GM10847 (cell line): Measurements from ENCODE around the gene TNFRSF14.

Experiments used
- POLR2A ChIP-seq: IDR thresholded peaks from 2 replicates; pipeline ENCODE4 v1.6.1; 2011; ENCODE audit not compliant: insufficient read length; ENCODE audit errors: extremely low read depth

The TNFRSF14 gene

DNA sequence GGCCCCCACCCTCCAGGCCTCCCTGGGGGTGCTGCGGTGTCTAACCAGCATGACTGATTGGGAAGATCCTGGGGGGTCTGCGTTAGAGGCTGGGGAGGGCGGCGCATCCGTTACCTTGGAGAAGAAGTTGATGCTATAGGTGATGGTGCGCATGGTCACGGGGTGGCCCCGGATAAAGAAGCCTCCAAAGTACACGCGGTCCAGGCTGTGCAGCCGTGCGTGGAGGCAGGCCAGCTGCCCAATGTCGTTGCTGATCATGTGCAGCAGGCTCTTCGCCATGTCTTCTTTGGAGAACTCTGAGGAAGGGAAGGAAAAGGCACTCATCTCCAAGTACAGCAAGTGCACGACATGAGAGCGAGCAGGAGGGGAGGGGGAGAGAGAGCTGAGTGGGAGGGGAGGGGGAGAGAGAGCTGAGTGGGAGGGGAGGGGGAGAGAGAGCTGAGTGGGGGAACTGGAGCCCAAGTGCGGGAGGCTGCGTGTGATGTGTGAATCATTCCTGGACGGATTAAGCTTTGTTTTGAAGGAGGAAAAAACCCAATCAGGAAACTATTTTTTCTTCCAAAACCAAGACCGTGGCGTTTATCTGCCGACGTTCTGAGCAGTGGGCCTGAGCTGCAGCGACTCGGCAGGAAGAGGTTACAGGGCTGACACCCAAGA lies 37.0 kb upstream of the TNFRSF14 start:
- no peak for TF ChIP-seq POLR2A

DNA sequence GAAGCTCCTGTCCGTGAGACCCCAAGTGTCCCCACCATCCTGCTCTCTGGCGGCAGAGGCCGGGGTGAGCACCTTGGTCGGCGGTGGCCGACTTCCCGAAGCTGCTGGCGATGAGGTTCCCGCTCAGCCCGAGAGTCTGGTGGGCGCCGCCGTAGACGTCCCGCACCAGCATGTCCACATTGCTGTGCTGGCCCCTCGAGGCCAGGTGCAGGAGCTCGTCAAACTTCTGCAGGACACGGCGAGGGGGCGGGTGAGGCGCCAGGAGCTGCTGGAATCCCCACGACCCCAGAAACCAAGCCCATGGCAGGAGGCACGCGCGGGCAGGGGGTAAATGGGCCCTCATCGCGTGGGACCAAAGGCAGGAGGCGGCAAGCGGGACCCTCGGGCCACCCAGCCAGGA lies 36.4 kb upstream of the TNFRSF14 start:
- TF ChIP-seq POLR2A = no peak

DNA sequence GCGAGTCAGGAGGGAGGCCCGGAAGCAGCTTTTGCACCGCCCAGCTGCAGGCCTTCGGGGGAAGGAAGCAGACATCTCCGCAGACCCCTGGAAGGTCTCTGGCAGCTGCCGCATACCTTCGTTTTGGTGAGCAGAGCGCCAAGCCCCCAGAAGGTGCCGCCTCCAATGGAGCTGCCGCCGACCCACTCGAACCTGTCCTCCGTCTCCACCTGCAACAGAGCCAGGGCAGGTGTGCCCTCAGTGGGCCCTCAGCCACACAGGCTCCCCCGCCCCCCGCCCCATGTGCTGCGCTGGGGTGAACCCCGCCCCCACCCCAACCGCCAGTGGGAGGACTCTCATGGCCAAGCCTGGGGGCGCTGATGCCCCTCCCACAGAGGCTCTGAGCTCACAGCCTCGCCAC lies 36.0 kb upstream of the TNFRSF14 start:
- no peak for TF ChIP-seq POLR2A

DNA sequence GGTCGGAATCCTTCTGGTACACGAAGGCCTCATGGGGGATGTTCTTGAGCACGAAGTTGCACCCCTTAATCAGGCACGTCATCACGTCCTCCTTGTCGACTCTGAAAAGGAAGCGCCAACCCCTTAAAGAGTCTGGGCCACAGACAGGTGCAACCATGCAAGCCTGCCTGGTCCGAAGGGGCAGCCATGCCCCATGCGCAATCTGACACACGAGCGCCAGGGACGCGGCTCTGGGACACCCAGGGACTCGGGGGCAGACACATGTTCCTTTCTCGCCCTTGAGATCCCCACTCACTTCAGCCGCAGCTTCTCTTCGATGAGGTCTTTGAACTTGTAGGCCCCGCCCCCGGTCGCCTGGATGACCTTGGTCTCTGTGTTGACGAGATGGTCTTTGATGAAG lies 35.4 kb upstream of the TNFRSF14 start:
- TF ChIP-seq POLR2A = no peak

DNA sequence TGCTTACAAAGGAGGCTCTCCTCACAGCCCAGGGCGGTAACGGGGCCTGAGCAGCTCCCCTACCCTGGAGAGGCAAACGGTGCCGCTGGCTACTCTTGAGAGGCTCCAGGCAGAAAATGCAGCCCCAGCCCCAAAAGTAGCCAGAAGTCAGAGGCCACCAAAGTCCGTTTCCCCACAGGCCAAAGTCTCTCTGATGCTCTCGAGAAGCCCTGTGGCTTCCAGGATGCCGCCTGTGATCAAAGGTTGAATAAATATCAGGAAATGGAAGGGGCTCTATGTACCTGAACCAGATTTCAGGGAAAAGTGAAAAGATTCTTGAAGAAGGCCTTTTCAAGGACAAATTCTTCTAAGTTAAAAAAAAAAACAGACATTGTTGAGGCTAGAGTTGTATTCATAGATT lies 33.9 kb upstream of the TNFRSF14 start:
- TF ChIP-seq POLR2A = no peak

DNA sequence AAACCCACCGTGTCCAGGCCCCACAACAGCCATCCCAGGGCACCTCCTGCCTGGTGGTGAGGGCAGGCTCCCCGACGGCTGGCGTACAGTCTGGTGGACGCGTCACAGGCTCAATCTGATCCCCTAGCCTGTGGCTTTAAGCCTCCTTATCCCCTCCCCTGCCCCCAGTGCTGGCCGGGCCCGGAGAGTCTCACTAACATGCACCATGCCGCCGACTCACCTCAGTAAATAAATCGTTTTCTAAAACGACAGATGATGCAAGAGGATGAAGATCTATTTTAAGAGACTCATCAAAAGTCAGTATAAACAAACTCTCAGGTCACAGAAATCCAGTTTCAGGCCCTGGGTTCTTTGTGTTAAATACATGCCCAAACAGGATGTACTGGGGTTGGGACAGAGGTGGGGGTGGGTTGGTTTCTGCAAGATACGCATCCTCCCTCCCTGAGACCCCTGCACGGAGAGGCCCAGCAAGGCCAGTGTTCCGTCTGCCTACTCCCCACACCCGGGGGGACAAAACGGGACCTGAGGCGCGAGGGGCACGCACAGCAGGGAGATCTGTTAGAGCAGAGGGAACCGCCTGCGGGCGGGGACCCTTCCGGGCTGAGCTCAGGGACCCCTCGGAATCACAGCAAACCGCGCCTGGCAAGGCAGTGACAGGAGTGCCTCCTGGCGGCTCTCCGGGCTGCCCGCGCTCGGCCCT lies 32.8 kb upstream of the TNFRSF14 start:
- no peak for TF ChIP-seq POLR2A

DNA sequence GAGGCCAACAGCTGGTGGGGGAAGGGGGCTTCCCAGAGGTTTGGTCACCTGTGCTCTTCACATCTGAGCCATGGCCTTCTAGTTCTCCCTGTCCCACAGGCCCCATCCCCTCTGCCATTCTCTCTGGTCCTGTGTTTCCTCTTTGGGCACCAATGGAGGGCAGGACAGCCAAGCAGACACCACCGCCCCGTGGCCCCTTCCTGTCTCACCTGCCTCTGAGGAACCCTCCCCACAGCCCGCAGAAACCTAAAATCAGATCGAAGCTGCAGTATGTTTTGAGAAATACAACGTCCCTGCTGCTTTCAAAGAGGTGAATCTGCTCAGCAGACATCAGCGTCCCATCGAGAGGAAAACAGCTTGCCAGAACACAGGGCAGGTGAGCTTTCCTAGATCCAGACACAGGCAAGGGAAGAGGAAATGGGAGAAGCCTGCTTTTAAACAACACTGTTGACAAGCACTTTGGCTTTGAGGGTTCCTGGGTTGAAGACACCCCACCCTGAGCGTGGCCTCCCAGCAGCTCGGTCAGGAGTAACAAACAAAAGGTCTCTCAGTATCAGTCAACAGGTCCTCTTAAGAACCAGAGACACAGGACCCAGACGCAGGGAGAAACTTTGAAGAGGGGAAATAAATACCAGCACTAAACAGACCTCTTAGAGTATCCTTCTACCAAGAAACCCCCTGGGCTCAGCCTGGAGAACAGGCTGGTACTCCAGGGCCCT lies 32.1 kb upstream of the TNFRSF14 start:
- no peak for TF ChIP-seq POLR2A

DNA sequence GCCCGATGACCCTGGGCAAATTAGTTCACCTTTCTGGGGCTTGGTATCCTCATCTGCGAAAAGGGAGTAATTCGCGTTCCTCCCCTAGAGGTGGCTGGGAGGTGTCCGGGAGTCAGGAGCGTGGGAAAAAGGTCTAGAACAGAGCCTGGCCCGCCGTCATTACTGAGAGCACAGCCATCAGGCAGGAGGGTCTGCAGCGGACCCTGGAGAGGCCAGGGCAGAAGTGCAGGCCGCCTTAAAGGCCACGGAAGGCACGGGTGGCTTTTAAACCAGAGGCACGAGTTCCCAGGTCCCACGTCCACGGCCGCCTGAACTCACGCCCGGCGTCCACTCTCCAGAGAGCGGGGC lies 30.6 kb upstream of the TNFRSF14 start:
- no peak for TF ChIP-seq POLR2A

DNA sequence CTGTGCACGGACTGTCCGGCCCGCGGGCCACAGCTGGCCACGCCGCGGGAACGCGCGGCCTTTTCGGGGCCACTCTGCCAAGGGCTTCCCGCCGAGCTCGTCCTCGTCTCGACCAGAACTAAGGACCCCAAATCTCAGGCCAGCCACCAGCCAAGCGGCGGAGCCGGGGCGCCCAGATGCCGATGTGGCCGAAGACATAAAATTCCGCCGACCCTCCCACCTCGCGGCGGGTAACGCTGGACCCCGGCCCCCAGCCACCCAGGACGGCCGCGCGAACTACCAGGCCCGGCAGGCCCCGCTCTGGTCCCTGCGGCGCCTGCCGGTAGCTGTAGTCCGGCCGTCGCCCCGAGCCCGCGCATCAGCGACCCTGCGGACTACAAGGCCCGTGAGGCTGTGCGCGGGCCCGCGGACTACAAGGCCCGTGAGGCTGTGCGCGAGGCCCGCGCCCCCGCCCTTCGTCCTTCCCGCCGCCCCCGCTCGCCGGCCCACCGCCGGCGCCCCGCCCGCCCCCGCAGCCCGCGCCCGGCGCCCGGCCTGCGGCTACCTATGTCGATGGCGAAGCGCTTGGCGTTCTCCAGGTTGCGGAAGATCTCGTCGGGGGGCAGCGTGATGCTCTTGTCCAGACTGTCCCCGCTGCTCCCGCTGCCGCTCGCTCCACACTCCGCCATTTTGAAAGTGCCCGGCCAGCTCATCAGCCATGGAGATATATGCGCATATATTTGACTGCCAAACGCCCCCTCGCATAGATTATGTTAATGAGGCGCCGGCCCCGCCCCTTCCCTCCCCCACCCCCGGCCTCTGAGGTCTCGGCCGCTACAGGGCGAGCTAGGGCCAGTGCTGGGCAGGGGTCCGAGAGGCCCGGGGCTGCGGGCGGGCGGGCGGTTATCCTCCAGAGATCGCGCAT lies 30.0 kb upstream of the TNFRSF14 start, which contains the start of gene PANK4:
TSS of gene PANK4 (minus strand) at position 677 of the 904 bp plus-strand sequence. CDS start at position 668, 9 bp downstream.
- TF ChIP-seq POLR2A = peak; percentile 70

DNA sequence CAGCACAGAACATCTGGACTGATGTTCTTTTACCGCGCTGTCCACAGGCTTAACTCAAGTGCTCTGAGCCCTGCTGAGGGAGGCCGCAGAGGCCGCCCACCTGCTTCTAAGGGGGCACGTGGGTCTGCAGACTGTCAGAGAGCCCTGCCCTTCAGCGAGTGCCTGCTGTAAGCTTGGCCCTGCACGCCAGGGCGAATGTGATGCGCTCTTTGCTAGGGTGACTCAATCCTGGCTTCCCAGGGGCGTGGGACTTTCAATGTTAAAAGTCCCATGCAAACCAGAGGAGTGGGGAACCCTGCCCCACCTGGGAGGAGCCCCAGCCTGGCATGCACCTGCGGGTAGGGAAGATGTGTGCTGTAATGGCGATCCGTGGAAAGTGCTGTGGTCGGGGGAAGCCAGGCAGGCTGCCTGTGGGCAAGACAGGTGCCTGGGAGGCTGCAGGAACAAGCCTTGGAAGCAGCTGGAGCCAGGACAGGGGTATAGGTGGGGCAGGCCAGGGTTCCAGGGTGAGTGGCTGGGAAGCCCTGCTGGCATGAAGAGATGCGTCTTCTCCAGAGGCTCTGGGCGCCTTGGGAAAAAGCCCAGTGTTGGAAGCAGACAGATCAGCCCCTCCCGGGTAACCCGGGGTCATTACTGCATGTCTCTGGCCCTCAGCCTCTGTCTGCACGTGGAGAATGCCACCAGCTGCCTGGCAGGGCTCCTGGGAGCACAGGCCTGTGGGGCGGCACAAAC lies 29.2 kb upstream of the TNFRSF14 start:
- no peak for TF ChIP-seq POLR2A

DNA sequence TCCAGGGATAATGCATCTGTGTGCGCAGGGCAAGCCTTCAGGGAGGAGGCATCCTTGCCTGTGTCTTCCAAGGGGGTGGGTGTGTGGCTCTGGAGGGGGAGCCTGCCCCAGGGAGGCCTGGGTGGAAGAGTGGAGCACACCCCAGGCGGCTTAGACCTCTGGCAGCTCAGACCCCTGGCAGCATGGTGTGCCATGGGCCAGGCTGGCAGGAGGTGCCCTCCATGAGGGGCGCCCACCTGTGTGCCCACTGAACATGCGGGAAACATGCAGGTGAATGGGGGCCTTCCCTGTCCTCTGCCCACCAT lies 28.7 kb upstream of the TNFRSF14 start:
- TF ChIP-seq POLR2A = no peak

DNA sequence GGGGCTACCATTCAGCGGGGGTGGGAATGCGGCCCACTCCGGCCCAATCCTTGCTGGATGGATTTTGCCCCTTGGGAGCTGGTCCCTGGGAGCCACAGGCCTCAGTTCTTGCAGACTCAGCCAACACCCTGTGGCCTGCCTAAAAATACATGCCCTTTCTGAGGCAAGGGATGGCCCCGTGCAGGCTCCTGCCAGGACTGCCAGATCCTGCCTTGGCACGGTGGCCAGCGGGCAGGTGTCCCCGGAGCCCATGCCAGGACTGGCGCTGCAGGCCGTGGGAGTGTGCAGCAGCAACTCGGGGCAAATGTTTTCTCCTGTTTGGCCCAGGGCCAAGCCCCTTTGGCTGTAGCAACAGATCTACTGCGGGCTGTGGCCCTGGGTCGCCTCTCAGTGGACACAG lies 28.2 kb upstream of the TNFRSF14 start:
- TF ChIP-seq POLR2A = no peak

DNA sequence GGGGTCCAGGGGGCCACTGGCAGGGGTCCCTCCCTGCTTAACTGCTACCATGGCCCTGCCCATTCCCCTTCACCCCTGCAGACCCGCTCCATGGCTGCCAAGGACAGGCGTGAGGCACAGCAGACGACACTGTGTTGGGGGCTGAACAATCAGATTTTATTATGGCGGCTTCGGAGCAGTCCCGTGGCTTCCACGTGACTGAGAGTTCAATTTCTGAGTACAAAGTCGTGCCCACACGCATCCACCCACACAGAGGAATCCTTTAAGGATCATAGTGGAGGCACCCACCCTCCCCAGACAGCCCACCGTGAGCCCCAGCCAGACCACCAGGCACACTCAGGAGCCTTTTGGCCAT lies 27.6 kb upstream of the TNFRSF14 start:
- TF ChIP-seq POLR2A = no peak

DNA sequence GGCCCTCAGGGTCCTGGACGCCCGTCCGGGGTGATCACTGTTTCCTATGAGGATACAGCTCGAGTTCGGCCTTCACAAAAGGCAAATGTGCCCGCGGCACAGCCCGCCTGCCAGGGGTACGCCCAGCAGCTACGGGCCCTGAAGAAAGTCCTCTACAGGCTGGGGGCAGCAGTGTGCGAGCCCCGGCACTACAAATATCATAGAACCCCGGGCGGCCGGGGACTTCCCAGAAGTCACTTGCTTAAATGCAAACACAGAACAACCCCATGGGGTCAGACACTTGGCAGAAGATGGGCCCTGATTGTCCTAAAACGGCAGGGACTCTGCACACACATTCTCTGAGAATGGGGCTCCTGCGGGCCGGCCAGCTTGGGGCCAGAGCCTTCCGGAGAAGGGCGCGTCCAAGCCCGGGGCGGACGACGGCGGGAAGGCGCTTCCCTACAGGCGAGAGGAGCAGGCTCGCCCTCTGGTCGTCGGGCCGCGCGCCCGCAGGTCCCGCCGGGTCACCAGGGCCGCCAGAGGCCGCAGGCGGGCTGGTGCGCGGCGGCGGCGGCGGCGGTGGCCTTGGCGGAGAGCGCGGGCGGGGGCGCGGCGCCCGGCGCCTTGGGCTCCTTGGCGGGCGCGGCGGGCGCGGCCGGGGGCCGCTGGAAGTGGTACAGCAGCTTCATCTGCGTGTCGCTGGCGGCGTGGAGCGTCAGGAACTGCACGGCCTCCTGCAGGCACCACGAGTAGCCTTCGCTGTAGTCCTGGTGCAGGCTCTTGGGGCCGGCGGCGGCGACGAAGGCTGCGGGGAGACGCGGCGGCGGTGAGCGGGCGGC lies 27.0 kb upstream of the TNFRSF14 start:
- no peak for TF ChIP-seq POLR2A
